Stimulated activated naive CD4-positive, alpha-beta T cell (primary cell): ENCODE measurements around the gene PILRA.
A peak's percentile ranks its signal among the peaks of the same experiment; 100 is the strongest.
"Not testable (repeated sequence)": the region's sequence is repeated elsewhere in the genome, so short reads cannot be mapped to it uniquely, and the experiment has no call there.

Source experiments
- DNase-seq, 6 experiments: peaks; one replicate each; lab custom pipeline; 2025; lab: John Stamatoyannopoulos, UW

PILRA gene

DNA sequence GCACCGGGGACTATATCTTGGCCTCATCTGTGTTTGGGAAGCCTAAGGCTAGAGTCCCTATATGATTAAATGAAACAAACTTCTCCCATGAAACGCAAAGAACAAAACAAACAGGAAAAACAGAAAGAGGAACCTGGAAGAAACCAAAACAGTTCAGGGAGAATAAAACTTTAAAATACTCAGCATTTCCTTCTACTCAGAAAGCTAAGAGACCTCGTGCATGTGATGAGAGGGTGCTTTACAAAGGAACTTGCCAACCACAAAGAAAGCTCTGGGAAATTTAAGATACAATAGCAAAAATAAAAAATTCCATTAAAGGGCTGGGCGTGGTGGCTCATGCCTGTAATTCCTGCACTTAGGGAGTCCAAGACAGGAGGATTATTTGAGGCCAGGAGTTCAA is 6.9 kb downstream of the PILRA start:
- no peak for DNase-seq

DNA sequence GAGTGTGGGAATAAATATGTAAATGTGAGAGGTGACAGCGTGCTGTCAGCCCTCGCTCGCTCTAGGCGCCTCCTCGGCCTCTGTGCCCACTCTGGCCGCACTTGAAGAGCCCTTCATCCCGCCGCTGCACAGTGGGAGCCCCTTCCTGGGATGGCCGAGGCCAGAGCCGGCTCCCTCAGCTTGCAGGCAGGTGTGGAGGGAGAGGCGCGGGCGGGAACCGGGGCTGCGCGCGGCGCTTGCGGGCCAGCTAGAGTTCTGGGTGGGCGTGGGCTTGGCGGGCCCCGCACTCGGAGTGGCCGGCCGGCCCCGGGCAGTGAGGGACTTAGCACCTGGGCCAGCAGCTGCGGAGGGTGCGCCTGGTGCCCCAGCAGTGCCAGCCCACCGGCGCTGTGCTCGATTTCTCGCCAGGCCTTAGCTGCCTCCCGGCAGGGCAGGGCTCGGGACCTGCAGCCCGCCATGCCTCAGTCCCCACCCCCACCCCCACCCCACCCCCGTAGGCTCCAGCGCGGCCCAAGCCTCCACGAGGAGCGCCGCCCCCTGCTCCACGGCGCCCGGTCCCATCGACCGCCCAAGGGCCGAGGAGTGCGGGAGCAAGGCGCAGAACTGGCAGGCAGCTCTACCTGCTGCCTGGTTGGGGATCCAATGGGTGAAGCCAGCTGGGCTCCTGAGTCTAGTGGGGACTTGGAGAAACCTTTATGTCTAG is 8.4 kb downstream of the PILRA start:
- DNase-seq, result not testable (repeated sequence)

- DNase-seq, result not testable (repeated sequence)
Measured at GRCh38 chr7:100382234-100382853, 9.1 kb downstream of the PILRA start.

- no peak for DNase-seq
Measured at GRCh38 chr7:100384628-100385294, 11.5 kb downstream of the PILRA start.

- no peak for DNase-seq
Measured at GRCh38 chr7:100386940-100387339, 13.7 kb downstream of the PILRA start.

GRCh38 chr7:100387695-100388094 is 14.4 kb downstream of the PILRA start:
- DNase-seq, result no peak

DNA sequence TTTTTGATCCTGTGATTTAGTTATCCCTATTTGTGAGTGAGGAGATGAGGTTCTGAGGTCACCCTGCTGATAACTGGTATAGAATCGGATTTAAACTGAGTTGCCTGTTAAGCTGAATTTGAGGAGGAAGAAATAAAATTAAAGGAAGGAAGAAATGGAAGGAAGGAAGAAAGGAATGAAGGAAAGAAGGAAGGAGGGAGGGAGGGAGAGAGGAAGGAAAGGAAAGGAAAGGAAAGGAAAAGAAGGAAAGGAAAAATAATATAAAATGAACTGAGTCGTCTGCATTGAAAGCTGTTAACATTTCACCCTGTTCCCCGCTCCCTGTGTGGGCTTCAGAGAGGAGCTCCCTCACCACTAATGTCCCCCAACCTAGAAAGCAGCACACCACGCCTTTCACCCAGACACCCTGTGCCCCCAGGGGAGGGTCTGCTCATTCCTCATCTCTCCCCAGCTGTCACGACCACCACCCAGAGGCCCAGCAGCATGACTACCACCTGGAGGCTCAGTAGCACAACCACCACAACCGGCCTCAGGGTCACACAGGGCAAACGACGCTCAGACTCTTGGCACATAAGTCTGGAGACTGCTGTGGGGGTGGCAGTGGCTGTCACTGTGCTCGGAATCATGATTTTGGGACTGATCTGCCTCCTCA is 16.3 kb downstream of the PILRA start:
- no peak for DNase-seq

DNA sequence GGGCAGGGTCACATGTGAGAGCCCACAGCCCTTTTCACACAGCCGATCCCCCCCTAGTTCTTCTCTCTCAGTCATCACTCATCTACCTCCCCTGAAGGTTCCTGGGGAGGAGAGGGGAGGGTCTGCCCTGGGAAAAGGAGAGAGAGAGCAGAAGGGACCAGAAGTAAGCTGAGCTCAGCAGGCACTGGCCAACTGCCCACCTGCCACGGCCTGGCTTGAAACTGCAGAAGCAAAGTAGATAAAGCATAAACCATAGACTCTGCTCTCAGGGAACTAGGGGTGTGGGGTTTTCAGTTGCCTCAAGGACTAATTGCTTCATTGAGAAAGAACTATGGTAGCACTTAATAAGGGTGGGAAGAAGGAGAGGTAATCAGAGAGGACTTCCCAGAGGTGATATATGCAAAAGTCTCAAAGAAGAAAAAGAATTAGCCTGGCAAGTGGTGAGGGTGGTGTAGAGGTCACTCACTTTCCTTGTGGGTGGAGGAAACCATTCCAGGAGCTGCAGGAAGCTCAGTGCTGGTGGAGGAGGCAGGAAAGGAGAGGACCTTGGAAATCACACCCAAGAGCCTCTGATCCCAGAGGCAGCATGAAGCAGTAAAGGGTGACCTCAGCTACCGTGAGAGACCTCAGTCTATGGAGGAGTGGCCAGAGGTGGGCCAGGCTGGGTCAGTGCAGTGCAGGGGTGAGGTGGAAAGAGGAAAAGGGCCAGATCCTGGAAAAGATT is 17.2 kb downstream of the PILRA start:
- no peak for DNase-seq

- DNase-seq, result peak in 1 of 6 experiments; percentile 9
Measured at GRCh38 chr7:100393233-100393905, 20.1 kb downstream of the PILRA start.

- no peak for DNase-seq
Measured at GRCh38 chr7:100394077-100394476, 20.8 kb downstream of the PILRA start.

- peak in 4 of 6 experiments; percentile 6 to 43 (median 30) for DNase-seq
Measured at GRCh38 chr7:100396421-100396982, 23.2 kb downstream of the PILRA start.

DNA sequence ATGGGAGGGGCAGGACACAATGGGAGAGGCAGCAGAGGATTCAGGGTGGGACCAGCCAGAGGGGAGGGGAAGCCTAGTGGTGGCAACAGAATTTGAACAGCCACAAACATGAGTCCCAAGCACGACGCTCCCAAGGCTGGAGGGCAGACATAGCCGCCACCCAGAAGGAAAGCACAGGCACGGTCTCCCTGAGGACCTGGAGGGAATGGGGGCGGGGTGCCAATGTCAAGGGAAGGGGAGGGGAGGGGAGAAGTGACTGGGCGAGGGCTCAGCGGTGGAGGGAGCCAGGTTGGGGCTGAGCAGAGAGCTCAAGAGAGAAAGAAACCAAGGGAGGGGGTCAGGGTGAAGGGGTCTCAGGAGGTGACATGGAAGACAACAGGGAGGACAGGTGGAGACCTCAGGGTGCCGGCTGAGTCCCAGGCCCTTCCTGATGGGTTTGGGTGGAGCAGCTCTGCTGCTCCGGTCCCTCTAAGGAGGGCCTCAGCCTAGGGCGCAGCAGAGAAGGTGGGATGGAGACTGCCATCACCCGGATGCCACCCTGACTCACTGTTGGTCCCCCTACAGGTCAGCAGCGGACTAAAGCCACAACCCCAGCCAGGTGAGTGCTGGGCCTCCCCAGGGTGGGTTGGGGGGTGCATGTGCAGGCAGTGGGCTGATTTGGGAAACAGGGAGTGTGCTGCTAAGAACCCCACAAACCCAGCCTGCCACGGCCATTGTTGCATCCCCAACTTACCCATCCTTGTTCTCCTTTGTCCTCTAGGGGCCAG is 24.2 kb downstream of the PILRA start:
- no peak for DNase-seq

- no peak for DNase-seq
Measured at GRCh38 chr7:100398239-100398638, 25.0 kb downstream of the PILRA start.

GRCh38 chr7:100400041-100400440 is 26.8 kb downstream of the PILRA start:
- no peak for DNase-seq

- DNase-seq, result no peak
Measured at GRCh38 chr7:100400656-100401055, 27.4 kb downstream of the PILRA start.

- no peak for DNase-seq
Measured at GRCh38 chr7:100401811-100402210, 28.5 kb downstream of the PILRA start.

- DNase-seq, result no peak
Measured at GRCh38 chr7:100402241-100402640, 29.0 kb downstream of the PILRA start.

DNA sequence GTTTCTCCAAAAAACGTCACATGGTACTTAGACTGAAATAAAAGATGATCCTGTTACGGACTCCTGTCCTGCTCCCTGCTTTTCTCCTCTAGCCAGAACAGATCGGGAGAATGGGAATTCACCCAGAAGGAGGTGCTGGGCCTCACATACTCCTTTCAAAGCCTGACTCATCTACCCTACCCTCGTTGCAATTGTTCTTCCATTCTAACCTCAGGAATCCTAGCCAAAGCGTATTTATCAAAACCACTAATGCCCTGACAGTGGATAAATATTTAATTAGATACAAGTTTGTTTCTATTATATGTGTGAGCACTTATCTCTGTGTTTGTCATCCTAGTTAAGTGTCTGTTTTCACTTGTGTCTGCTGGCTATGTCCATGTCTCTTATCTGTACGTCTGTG is 33.5 kb downstream of the PILRA start:
- no peak for DNase-seq

GRCh38 chr7:100407285-100408180 is 34.2 kb downstream of the PILRA start:
- peak in 3 of 6 experiments; percentile 30 to 53 (median 49) for DNase-seq
